NT2/D1 (cell line): ENCODE data around the gene COBL.

Experiments used
- SUZ12 ChIP-seq: IDR thresholded peaks from 2 replicates; pipeline ENCODE4 v1.6.1; 2011; ENCODE audit not compliant: insufficient read length, insufficient read depth; ENCODE audit errors: extremely low read depth
- YY1 ChIP-seq: IDR thresholded peaks from 2 replicates; pipeline ENCODE4 v1.6.1; 2011; ENCODE audit not compliant: insufficient read length, insufficient read depth
- ZNF274 ChIP-seq: IDR thresholded peaks from 2 replicates; pipeline ENCODE4 v1.6.1; 2011; ENCODE audit warnings: mild to moderate bottlenecking, low read depth, low read length

GRCh38 chr7:51128545-51129435 lies 187.8 kb downstream of the COBL start:
- TF ChIP-seq SUZ12 (no peak), YY1 (no peak), ZNF274 (no peak)
